Left colon (tissue), 2 donors: ENCODE data around the gene TMED8. TPM values are rescaled to one million over a fixed set of nuclear protein-coding genes. Genes with fewer than 3 reads are reported as not detected.
"Not testable (repeated sequence)": the region's sequence is repeated elsewhere in the genome, so short reads cannot be mapped to it uniquely, and the experiment has no call there.

ENCODE experiments used
- ATAC-seq: fragments of 200-7000 bp; cut with Tn5 transposase; one replicate; pipeline ENCODE4 v1.9.1; 2020; ENCODE audit warnings: mild to moderate bottlenecking, moderate library complexity
- DNase-seq, 2 donors: peaks; one replicate each; pipeline ENCODE4 v3.0.0-alpha.2; 2020
- intact Hi-C, 2 donors: fragments of 100-400 bp; cut with DNase I in 1 of 2; cut with micrococcal nuclease in 1 of 2; formaldehyde crosslinking; loops; one replicate each; pipeline versions ENCODE4 v1.11.2 to v1.14.0; 2022; cut with DNase I, micrococcal nuclease
- long read RNA-seq: library from polyadenylated mRNA; unstranded; transcript quantifications from one replicate; pipeline ENCODE4 v2.0.0, GENCODE V29; 2021
- total RNA-seq, 2 donors: library from RNA; stranded (reverse); fragmentation: NEBNext Ultra II Directional; extraction: Animal tissue kit (Norgen Biotek cat#: 25700); gene quantifications; one replicate each; pipeline ENCODE4 v1.2.1, GENCODE V29; 2021
- donor health status: DM: no; HTN: no; CAD: no.
- donor health status: DM: yes; HTN: yes; CAD: no.

TMED8 gene
- total RNA-seq = 1 to 10 TPM; 7.4 TPM
- long read RNA-seq, partial matches to known transcripts = 0 of 8 reads
- long read RNA-seq, other reads (novel, unspliced or antisense) = 8 of 8 reads

GRCh38 chr14:77376771-77377501 is at the start of gene TMED8, which contains the start of gene SAMD15:
TSS of gene TMED8 (minus strand) at chr14:77377094. CDS start at chr14:77377053, 41 bp downstream.
TSS of gene SAMD15 (plus strand) at chr14:77377379. CDS start at chr14:77377419, 40 bp downstream.
- intact Hi-C loops = no loop called here
- ATAC-seq (peak; percentile 97), DNase-seq (peak; percentile 71 to 88)

GRCh38 chr14:77426396-77426795 is 49.5 kb upstream of the TMED8 start:
- DNase-seq = no peak
- intact Hi-C loops = no loop called here
- no peak for ATAC-seq

GRCh38 chr14:77424862-77425261 is 48.0 kb upstream of the TMED8 start:
- ATAC-seq (no peak), DNase-seq (no peak)
- intact Hi-C loops = no loop called here

GRCh38 chr14:77423423-77423822 is 46.5 kb upstream of the TMED8 start, which contains the start of gene NOXRED1:
TSS of gene NOXRED1 (minus strand) at chr14:77423523. CDS start at chr14:77422889, 634 bp downstream.
- ATAC-seq = no peak
- intact Hi-C loops = no loop called here

GRCh38 chr14:77421201-77421600 is 44.3 kb upstream of the TMED8 start:
- DNase-seq (no peak), ATAC-seq (no peak)
- intact Hi-C loops = no loop called here

More at GRCh38 chr14:77423423-77423822, 46.5 kb upstream of the TMED8 start, which contains the start of gene NOXRED1:
- DNase-seq = no peak

GRCh38 chr14:77416836-77417235 is 39.9 kb upstream of the TMED8 start:
- ATAC-seq (no peak), DNase-seq (no peak)
- intact Hi-C loops = no loop called here

- ATAC-seq, DNase-seq, intact Hi-C loops: not testable (repeated sequence)
Observed at GRCh38 chr14:77416098-77416497, 39.2 kb upstream of the TMED8 start.

- intact Hi-C loops, DNase-seq, ATAC-seq: not testable (repeated sequence)
Observed at GRCh38 chr14:77415403-77416030, 38.6 kb upstream of the TMED8 start.

GRCh38 chr14:77409131-77409533 is 32.2 kb upstream of the TMED8 start:
- ATAC-seq (peak; percentile 42), DNase-seq (peak in 1 of 2 donors; percentile 11)
- intact Hi-C loops = no loop called here

- ATAC-seq (no peak), DNase-seq (no peak)
- intact Hi-C loops = no loop called here
Observed at GRCh38 chr14:77407158-77407557, 30.3 kb upstream of the TMED8 start.

- no peak for ATAC-seq
- intact Hi-C loops = no loop called here
Observed at GRCh38 chr14:77406718-77407117, 29.8 kb upstream of the TMED8 start.

GRCh38 chr14:77406086-77406485 is 29.2 kb upstream of the TMED8 start:
- intact Hi-C loops = no loop called here
- no peak for ATAC-seq
- DNase-seq = no peak

More at GRCh38 chr14:77406718-77407117, 29.8 kb upstream of the TMED8 start:
- DNase-seq = no peak

GRCh38 chr14:77403768-77404167 is 26.9 kb upstream of the TMED8 start:
- no peak for DNase-seq
- no peak for ATAC-seq
- intact Hi-C loops = no loop called here

GRCh38 chr14:77400216-77400615 is 23.3 kb upstream of the TMED8 start:
- ATAC-seq = no peak
- intact Hi-C loops = no loop called here
- DNase-seq = no peak

GRCh38 chr14:77390188-77390587 is 13.3 kb upstream of the TMED8 start:
- intact Hi-C loops = no loop called here
- peak; percentile 98 for ATAC-seq
- no peak for DNase-seq

- no peak for DNase-seq
- no peak for ATAC-seq
- intact Hi-C loops = no loop called here
Observed at GRCh38 chr14:77378701-77379100, 1.8 kb upstream of the TMED8 start.

GRCh38 chr14:77377502-77377844 is 579 bp upstream of the TMED8 start:
- ATAC-seq = peak; percentile 4
- intact Hi-C loops = no loop called here
- no peak for DNase-seq

GRCh38 chr14:77375973-77376770 is 722 bp downstream of the TMED8 start:
- DNase-seq (peak; percentile 26 to 49), ATAC-seq (peak; percentile 26)
- intact Hi-C loops = no loop called here
